NCI-H2029 (cell line): ENCODE data around the gene TMPRSS7.

Source experiments
- DNase-seq: peaks from one replicate; lab custom pipeline; 2025; lab: John Stamatoyannopoulos, UW

TMPRSS7 gene

GRCh38 chr3:112034436-112034835, at the start of gene TMPRSS7:
TSS of gene TMPRSS7 (plus strand) at chr3:112034736. CDS start at chr3:112034846, 110 bp downstream.
- no peak for DNase-seq

- no peak for DNase-seq
These were observed 47.7 kb upstream of the TMPRSS7 start for GRCh38 chr3:111986800-111987199.

- peak; percentile 44 for DNase-seq
These were observed 45.4 kb upstream of the TMPRSS7 start for GRCh38 chr3:111989061-111989678.

GRCh38 chr3:111993038-111993437, 41.5 kb upstream of the TMPRSS7 start:
- DNase-seq = no peak

- peak; percentile 50 for DNase-seq
These were observed 35.7 kb upstream of the TMPRSS7 start, which contains the start of gene TAGLN3 for GRCh38 chr3:111998636-111999483. TSS of gene TAGLN3 (plus strand) at chr3:111998922. CDS start at chr3:111999423, 501 bp downstream.

GRCh38 chr3:111999484-112000324, 34.8 kb upstream of the TMPRSS7 start:
- DNase-seq = no peak

- DNase-seq = no peak
These were observed 34.2 kb upstream of the TMPRSS7 start for GRCh38 chr3:112000367-112000771.

GRCh38 chr3:112000966-112001365, 33.6 kb upstream of the TMPRSS7 start:
- DNase-seq = no peak

- DNase-seq = no peak
These were observed 33.0 kb upstream of the TMPRSS7 start for GRCh38 chr3:112001526-112001925.

GRCh38 chr3:112002096-112002971, 32.2 kb upstream of the TMPRSS7 start:
- DNase-seq = no peak

GRCh38 chr3:112003321-112004080, 31.0 kb upstream of the TMPRSS7 start:
- no peak for DNase-seq

GRCh38 chr3:112004187-112004586, 30.3 kb upstream of the TMPRSS7 start:
- DNase-seq = no peak

- no peak for DNase-seq
These were observed 29.9 kb upstream of the TMPRSS7 start for GRCh38 chr3:112004669-112005068.

- DNase-seq = no peak
These were observed 29.4 kb upstream of the TMPRSS7 start for GRCh38 chr3:112005091-112005672.

- no peak for DNase-seq
These were observed 26.9 kb upstream of the TMPRSS7 start for GRCh38 chr3:112007633-112008032.

GRCh38 chr3:112009670-112010069, 24.9 kb upstream of the TMPRSS7 start:
- no peak for DNase-seq

GRCh38 chr3:112010636-112011035, 23.9 kb upstream of the TMPRSS7 start:
- DNase-seq = no peak

- DNase-seq = no peak
These were observed 23.1 kb upstream of the TMPRSS7 start for GRCh38 chr3:112011376-112011940.

GRCh38 chr3:112012205-112012992, 22.1 kb upstream of the TMPRSS7 start:
- DNase-seq = no peak
